ENCODE data around the gene SLC39A11. TPM values are rescaled to one million over a fixed set of nuclear protein-coding genes. Genes with fewer than 3 reads are reported as not detected.

SLC39A11 gene
- total RNA-seq, 2 donors from 2014 or later, result 18.1 to 20.1 TPM

- Mint-ChIP-seq H3K4me3 (no peak overlapping the region), H3K27ac (no peak overlapping the region), H3K9me3 (no peaks in the 10 kb centered on the region), H3K4me1 (peaks cover 4% of the 10 kb centered on the region), H3K36me3 (ENCODE audit: low read depth) (no peaks in the 10 kb centered on the region), H3K27me3 (ENCODE audit: insufficient read depth) (peaks cover 5% of the 10 kb centered on the region)
- DNase-seq, result no peak
- H3K27me3 ChIP-seq (ENCODE audit: control insufficient read depth, insufficient read depth, low read length, poor library complexity, severe bottlenecking), result no peaks in the 10 kb centered on the region
- no peak for TF ChIP-seq CTCF (conservative IDR thresholded peaks at IDR 0.05)
- WGBS, 2 experiments (ENCODE audit: insufficient coverage in 1 of 2, insufficient read length in 1 of 2), result 98 to 100% methylated on average over 2 to 8 of the region's 8 CpGs
- H3K4me3 ChIP-seq (ENCODE audit: low read length), result no peak overlapping the region
- H3K4me1 ChIP-seq (ENCODE audit: control insufficient read depth, insufficient read depth, low read length), result no peaks in the 10 kb centered on the region
- no peaks in the 10 kb centered on the region for H3K9me3 ChIP-seq (ENCODE audit: control insufficient read depth, low read length)
- H3K36me3 ChIP-seq (ENCODE audit: control insufficient read depth, insufficient read depth, low read length), result no peaks in the 10 kb centered on the region
- no peak overlapping the region for H3K9ac ChIP-seq (ENCODE audit: extremely low read depth, low read length, poor library complexity, severe bottlenecking)
- H3K27ac ChIP-seq (ENCODE audit: low read depth, low read length), result no peak overlapping the region
Observed at GRCh38 chr17:72887322-72887721, 205.2 kb downstream of the SLC39A11 start.

- Histone ChIP-seq H3K27ac (ENCODE audit: low read depth, low read length) (no peak overlapping the region), H3K27me3 (ENCODE audit: control insufficient read depth, insufficient read depth, low read length, poor library complexity, severe bottlenecking) (no peaks in the 10 kb centered on the region)
- WGBS, 2 experiments (ENCODE audit: insufficient coverage in 1 of 2, insufficient read length in 1 of 2), result 96 to 100% methylated on average over 1 to 3 of the region's 3 CpGs
Observed at GRCh38 chr17:72886622-72887021, 205.9 kb downstream of the SLC39A11 start.

GRCh38 chr17:72884066-72884465, 208.4 kb downstream of the SLC39A11 start:
- TF ChIP-seq CTCF (conservative IDR thresholded peaks at IDR 0.05), result no peak
- H3K4me1 ChIP-seq (ENCODE audit: control insufficient read depth, insufficient read depth, low read length), result no peaks in the 10 kb centered on the region
- H3K27ac ChIP-seq (ENCODE audit: low read depth, low read length), result no peak overlapping the region
- Mint-ChIP-seq H3K4me3 (no peak overlapping the region), H3K36me3 (ENCODE audit: low read depth) (peaks cover 11% of the 10 kb centered on the region), H3K9me3 (peaks cover 16% of the 10 kb centered on the region), H3K27me3 (ENCODE audit: insufficient read depth) (peaks cover 8% of the 10 kb centered on the region), H3K27ac (no peak overlapping the region), H3K4me1 (peaks cover 4% of the 10 kb centered on the region)
- H3K9me3 ChIP-seq (ENCODE audit: control insufficient read depth, low read length), result peaks cover 16% of the 10 kb centered on the region
- WGBS, 2 experiments (ENCODE audit: insufficient coverage in 1 of 2, insufficient read length in 1 of 2), result 89 to 100% methylated on average over 1 to 2 of the region's 2 CpGs
- no peak overlapping the region for H3K9ac ChIP-seq (ENCODE audit: extremely low read depth, low read length, poor library complexity, severe bottlenecking)
- no peaks in the 10 kb centered on the region for H3K36me3 ChIP-seq (ENCODE audit: control insufficient read depth, insufficient read depth, low read length)
- DNase-seq, result no peak
- no peaks in the 10 kb centered on the region for H3K27me3 ChIP-seq (ENCODE audit: control insufficient read depth, insufficient read depth, low read length, poor library complexity, severe bottlenecking)
- no peak overlapping the region for H3K4me3 ChIP-seq (ENCODE audit: low read length)

More at GRCh38 chr17:72886622-72887021, 205.9 kb downstream of the SLC39A11 start:
- no peak overlapping the region for H3K9ac ChIP-seq (ENCODE audit: extremely low read depth, low read length, poor library complexity, severe bottlenecking)
- H3K4me3 Mint-ChIP-seq, result no peak overlapping the region
- no peak for DNase-seq
- no peak overlapping the region for H3K27ac Mint-ChIP-seq
- no peaks in the 10 kb centered on the region for H3K36me3 ChIP-seq (ENCODE audit: control insufficient read depth, insufficient read depth, low read length)
- H3K27me3 Mint-ChIP-seq (ENCODE audit: insufficient read depth), result peaks cover 5% of the 10 kb centered on the region
- no peaks in the 10 kb centered on the region for H3K9me3 ChIP-seq (ENCODE audit: control insufficient read depth, low read length)
- no peaks in the 10 kb centered on the region for H3K9me3 Mint-ChIP-seq
- no peak for TF ChIP-seq CTCF (conservative IDR thresholded peaks at IDR 0.05)
- H3K4me3 ChIP-seq (ENCODE audit: low read length), result no peak overlapping the region
- H3K36me3 Mint-ChIP-seq (ENCODE audit: low read depth), result no peaks in the 10 kb centered on the region
- peaks cover 4% of the 10 kb centered on the region for H3K4me1 Mint-ChIP-seq
- no peaks in the 10 kb centered on the region for H3K4me1 ChIP-seq (ENCODE audit: control insufficient read depth, insufficient read depth, low read length)
